GM23338 (cell line): ENCODE results near the gene ATP2B1. TPM values are rescaled to one million over a fixed set of nuclear protein-coding genes. Genes with fewer than 3 reads are reported as not detected.

Experiments
- ATAC-seq: fragments of 200-7000 bp; cut with Tn5 transposase; 3 replicates; pipeline ENCODE4 v1.9.1; 2020
- DNase-seq: peaks from one replicate; pipeline ENCODE4 v3.0.0-alpha.2; 2015; ENCODE audit warnings: low spot score
- H2AFZ ChIP-seq: fragments of 200-600 bp; sonication (generic); 2 replicates; pipeline ENCODE4 v1.8.0; 2016; ENCODE audit warnings: antibody characterized with exemption, mild to moderate bottlenecking, moderate library complexity
- H3F3A ChIP-seq: fragments of 200-600 bp; sonication (generic); replicated peaks from 2 replicates; pipeline ENCODE4 v1.8.0; 2017; ENCODE audit warnings: antibody characterized with exemption, mixed run types, low read depth
- H3K27ac ChIP-seq: fragments of 200-600 bp; sonication (generic); 2 replicates; pipeline ENCODE4 v1.6.1; 2016; ENCODE audit warnings: low read depth
- H3K27me3 ChIP-seq: fragments of 200-600 bp; sonication (generic); 2 replicates; pipeline ENCODE4 v1.8.0; 2016; ENCODE audit warnings: mild to moderate bottlenecking, mixed run types, moderate library complexity; ENCODE audit not compliant: insufficient read depth
- H3K36me3 ChIP-seq: fragments of 200-600 bp; sonication (generic); 2 replicates; pipeline ENCODE4 v1.8.0; 2016; ENCODE audit warnings: mild to moderate bottlenecking; ENCODE audit not compliant: insufficient read depth
- H3K4me1 ChIP-seq: fragments of 200-600 bp; sonication (generic); 2 replicates; pipeline ENCODE4 v1.8.0; 2016; ENCODE audit warnings: mild to moderate bottlenecking, moderate library complexity; ENCODE audit not compliant: insufficient read depth
- H3K4me2 ChIP-seq: fragments of 200-600 bp; sonication (generic); 2 replicates; pipeline ENCODE4 v1.7.1; 2017; ENCODE audit warnings: mixed run types
- H3K4me3 ChIP-seq: fragments of 200-600 bp; sonication (generic); 2 replicates; pipeline ENCODE4 v1.6.1; 2016; ENCODE audit warnings: mixed run types
- H3K79me2 ChIP-seq: fragments of 200-600 bp; sonication (generic); replicated peaks from 2 replicates; pipeline ENCODE4 v1.8.0; 2017; ENCODE audit warnings: mild to moderate bottlenecking; ENCODE audit not compliant: insufficient read depth
- H3K9me2 ChIP-seq: fragments of 200-600 bp; sonication (generic); 2 replicates; pipeline ENCODE4 v1.8.0; 2017; ENCODE audit not compliant: insufficient read depth
- H4K20me1 ChIP-seq: fragments of 200-600 bp; sonication (generic); replicated peaks from 2 replicates; pipeline ENCODE4 v1.8.0; 2017; ENCODE audit warnings: mild to moderate bottlenecking; ENCODE audit not compliant: insufficient read depth
- H3K27ac Mint-ChIP-seq: 2 replicates; pipeline ENCODE4 v1.8.0; 2020; ENCODE audit warnings: inconsistent platforms, mild to moderate bottlenecking, moderate library complexity, mixed read lengths
- H3K27me3 Mint-ChIP-seq: 3 replicates; pipeline ENCODE4 v1.8.0; 2022; ENCODE audit warnings: low read depth, mild to moderate bottlenecking, moderate library complexity, mixed read lengths, inconsistent platforms; ENCODE audit not compliant: insufficient read depth, poor library complexity
- H3K36me3 Mint-ChIP-seq: 3 replicates; pipeline ENCODE4 v1.8.0; 2021; ENCODE audit warnings: low read depth, mild to moderate bottlenecking, inconsistent platforms, moderate library complexity, mixed read lengths
- H3K4me1 Mint-ChIP-seq: 3 replicates; pipeline ENCODE4 v1.8.0; 2020; ENCODE audit warnings: mild to moderate bottlenecking, inconsistent platforms, mixed read lengths
- H3K4me3 Mint-ChIP-seq: 3 replicates; pipeline ENCODE4 v1.8.0; 2021; ENCODE audit warnings: moderate library complexity, mild to moderate bottlenecking, inconsistent platforms, mixed read lengths
- H3K9me3 Mint-ChIP-seq: 3 replicates; pipeline ENCODE4 v1.8.0; 2020; ENCODE audit warnings: moderate library complexity, mild to moderate bottlenecking, inconsistent platforms, mixed read lengths
- CREB1 ChIP-seq: fragments of 250-450 bp; sonication (Bioruptor Pico); IDR thresholded peaks from 2 replicates; pipeline ENCODE4 v1.5.0; 2020; ENCODE audit warnings: low read depth, mild to moderate bottlenecking, moderate library complexity
- CTCF ChIP-seq, 2 experiments: fragments of 200-600 bp in 1 of 2; sonication (generic) in 1 of 2; conservative IDR thresholded peaks; 2 replicates each; pipeline versions ENCODE4 v1.5.1 to v1.6.1; 2016 to 2017; ENCODE audit warnings: antibody characterized with exemption in 2 of 2, low read depth in 2 of 2, mild to moderate bottlenecking in 2 of 2, moderate library complexity in 1 of 2
- EZH2phosphoT487 ChIP-seq: fragments of 200-600 bp; sonication (generic); IDR thresholded peaks from one replicate; pipeline ENCODE4 v1.8.1; 2018; ENCODE audit warnings: antibody characterized with exemption; ENCODE audit not compliant: unreplicated experiment
- JUNB ChIP-seq: IDR thresholded peaks from one replicate; pipeline ENCODE4 v1.6.1; 2016; ENCODE audit warnings: antibody characterized with exemption; ENCODE audit not compliant: unreplicated experiment
- NANOG ChIP-seq: IDR thresholded peaks from 2 replicates; pipeline ENCODE4 v1.6.1; 2016; ENCODE audit warnings: antibody characterized with exemption, borderline replicate concordance
- REST ChIP-seq: IDR thresholded peaks from one replicate; pipeline ENCODE4 v1.6.1; 2018; ENCODE audit warnings: antibody characterized with exemption; ENCODE audit not compliant: unreplicated experiment
- STAT1 ChIP-seq: IDR thresholded peaks from one replicate; pipeline ENCODE4 v1.6.1; 2016; ENCODE audit warnings: antibody characterized with exemption; ENCODE audit not compliant: unreplicated experiment
- ZNF331 ChIP-seq: fragments of 250-450 bp; sonication (Bioruptor Pico); IDR thresholded peaks from 2 replicates; pipeline ENCODE4 v1.5.0; 2020; ENCODE audit warnings: low read depth, mild to moderate bottlenecking, moderate library complexity
- ZNF462 ChIP-seq: fragments of 250-450 bp; sonication (Bioruptor Pico); IDR thresholded peaks from 2 replicates; pipeline ENCODE4 v1.5.0; 2020; ENCODE audit warnings: mild to moderate bottlenecking, moderate library complexity
- polyA plus RNA-seq: library from polyadenylated mRNA; unstranded; fragments of >200 nt; fragmentation: Nextera tagmentation; extraction: Ambion mirVana; gene quantifications from 2 replicates; pipeline ENCODE4 v1.2.1, GENCODE V29; 2016
- total RNA-seq: library from RNA; depleted of rRNA; stranded (reverse); fragments of >200 nt; shearing (Covaris generic); gene quantifications from 2 replicates; pipeline ENCODE4 v1.2.3, GENCODE V29; 2014

Gene ATP2B1
- total and polyA plus RNA-seq, 2 experiments from 2014 or later: 39.3 to 42.3 TPM

GRCh38 chr12:89657066-89657465, 51.6 kb downstream of the ATP2B1 start:
- H4K20me1 ChIP-seq: peaks cover 7% of the 10 kb centered on the region; the same call in 1 of the 2 replicates
- Mint-ChIP-seq H3K4me1 (peaks cover 24% of the 10 kb centered on the region), H3K4me3 (no peak overlapping the region), H3K36me3 (peaks cover 6% of the 10 kb centered on the region; the same call in 1 of the 3 replicates), H3K9me3 (no peaks in the 10 kb centered on the region), H3K27me3 (no peaks in the 10 kb centered on the region), H3K27ac (no peak overlapping the region)
- ATAC-seq (no peak), DNase-seq (no peak)
- no peak overlapping the region for H3K27ac ChIP-seq
- H3K79me2 ChIP-seq: peaks cover 18% of the 10 kb centered on the region
- peaks cover 12% of the 10 kb centered on the region for H3K4me1 ChIP-seq
- no peaks in the 10 kb centered on the region for H3K36me3 ChIP-seq
- TF ChIP-seq ZNF462 (CRISPR knock-in tag) (no peak), CREB1 (CRISPR knock-in tag) (no peak), NANOG (no peak), JUNB (no peak), EZH2phosphoT487 (no peak), CTCF (conservative IDR thresholded peaks at IDR 0.05; ENCODE audit: low read depth in 2 of 2) (no peak), ZNF331 (no peak), REST (no peak), STAT1 (no peak)
- H2AFZ ChIP-seq: no peak overlapping the region
- no peaks in the 10 kb centered on the region for H3K9me2 ChIP-seq
- no peak overlapping the region for H3K4me2 ChIP-seq
- no peak overlapping the region for H3K4me3 ChIP-seq
- H3K27me3 ChIP-seq: no peaks in the 10 kb centered on the region
- H3F3A ChIP-seq: no peaks in the 10 kb centered on the region
